GM21515 (cell line): ENCODE measurements around the gene DOK5.
A peak's percentile ranks its signal among the peaks of the same experiment; 100 is the strongest.

ENCODE experiments used
- ATAC-seq: cut with Tn5 transposase; IDR thresholded peaks from one replicate; pipeline ENCODE4 v1.9.1; 2021; ENCODE audit not compliant: unreplicated experiment

Gene DOK5

GRCh38 chr20:54606380-54606779, 131.0 kb downstream of the DOK5 start:
- no peak for ATAC-seq

GRCh38 chr20:54608039-54608745, 132.8 kb downstream of the DOK5 start:
- no peak for ATAC-seq

- no peak for ATAC-seq
Measured at GRCh38 chr20:54608943-54609342, 133.6 kb downstream of the DOK5 start.

GRCh38 chr20:54611708-54612412, 136.5 kb downstream of the DOK5 start:
- no peak for ATAC-seq

- ATAC-seq = no peak
Measured at GRCh38 chr20:54618412-54618811, 143.0 kb downstream of the DOK5 start.

GRCh38 chr20:54619181-54619580, 143.8 kb downstream of the DOK5 start:
- no peak for ATAC-seq

GRCh38 chr20:54619682-54620081, 144.3 kb downstream of the DOK5 start:
- no peak for ATAC-seq

GRCh38 chr20:54620611-54621010, 145.2 kb downstream of the DOK5 start:
- no peak for ATAC-seq

GRCh38 chr20:54622333-54623295, 147.2 kb downstream of the DOK5 start:
- no peak for ATAC-seq

GRCh38 chr20:54623991-54624569, 148.7 kb downstream of the DOK5 start:
- no peak for ATAC-seq

GRCh38 chr20:54624706-54625390, 149.5 kb downstream of the DOK5 start:
- no peak for ATAC-seq

- no peak for ATAC-seq
Measured at GRCh38 chr20:54625497-54625896, 150.1 kb downstream of the DOK5 start.

- no peak for ATAC-seq
Measured at GRCh38 chr20:54626126-54626525, 150.7 kb downstream of the DOK5 start.

GRCh38 chr20:54629632-54630031, 154.2 kb downstream of the DOK5 start:
- no peak for ATAC-seq

GRCh38 chr20:54630582-54630981, 155.2 kb downstream of the DOK5 start:
- no peak for ATAC-seq

- no peak for ATAC-seq
Measured at GRCh38 chr20:54631059-54631458, 155.7 kb downstream of the DOK5 start.

- ATAC-seq = peak; percentile 99
Measured at GRCh38 chr20:54633374-54634355, 158.3 kb downstream of the DOK5 start.

- no peak for ATAC-seq
Measured at GRCh38 chr20:54636575-54636974, 161.2 kb downstream of the DOK5 start.

- ATAC-seq = no peak
Measured at GRCh38 chr20:54639941-54640340, 164.5 kb downstream of the DOK5 start.
